GM21737 (cell line): ENCODE measurements around the gene CRLF1.
"Not testable (repeated sequence)": the region's sequence is repeated elsewhere in the genome, so short reads cannot be mapped to it uniquely, and the experiment has no call there.

Experiments
- ATAC-seq: cut with Tn5 transposase; IDR thresholded peaks from one replicate; pipeline ENCODE4 v1.9.1; 2021; ENCODE audit warnings: mild to moderate bottlenecking, moderate library complexity; ENCODE audit not compliant: unreplicated experiment

The CRLF1 gene

GRCh38 chr19:18610245-18610555 lies 3.6 kb upstream of the CRLF1 start:
- ATAC-seq: no peak

GRCh38 chr19:18609717-18610051 lies 3.1 kb upstream of the CRLF1 start:
- ATAC-seq: no peak

- ATAC-seq: no peak
These were observed 2.5 kb upstream of the CRLF1 start for GRCh38 chr19:18608805-18609716.

- no peak for ATAC-seq
These were observed 1.7 kb upstream of the CRLF1 start for GRCh38 chr19:18608102-18608804.

- ATAC-seq: no peak
These were observed 865 bp upstream of the CRLF1 start for GRCh38 chr19:18607226-18608101.

- ATAC-seq: no peak
These were observed 886 bp downstream of the CRLF1 start for GRCh38 chr19:18605546-18606280.

GRCh38 chr19:18605196-18605545 lies 1.4 kb downstream of the CRLF1 start:
- ATAC-seq: no peak

- no peak for ATAC-seq
These were observed 1.8 kb downstream of the CRLF1 start for GRCh38 chr19:18604820-18605159.

GRCh38 chr19:18603958-18604819 lies 2.4 kb downstream of the CRLF1 start:
- ATAC-seq: no peak

- no peak for ATAC-seq
These were observed 3.2 kb downstream of the CRLF1 start for GRCh38 chr19:18603255-18603957.

GRCh38 chr19:18601875-18602274 lies 4.7 kb downstream of the CRLF1 start:
- no peak for ATAC-seq

GRCh38 chr19:18600692-18601397 lies 5.8 kb downstream of the CRLF1 start:
- ATAC-seq: not testable (repeated sequence)

- no peak for ATAC-seq
These were observed 7.1 kb downstream of the CRLF1 start for GRCh38 chr19:18599485-18599884.

- ATAC-seq: no peak
These were observed 8.6 kb downstream of the CRLF1 start for GRCh38 chr19:18597809-18598660.

GRCh38 chr19:18596752-18597157 lies 9.8 kb downstream of the CRLF1 start:
- no peak for ATAC-seq

- no peak for ATAC-seq
These were observed 11.1 kb downstream of the CRLF1 start for GRCh38 chr19:18595475-18595874.

GRCh38 chr19:18594824-18595373 lies 11.7 kb downstream of the CRLF1 start:
- no peak for ATAC-seq
